Endothelial cell of coronary artery (primary cell): Measurements from ENCODE around the gene COPS3. TPM values are rescaled to one million over a fixed set of nuclear protein-coding genes. Genes with fewer than 3 reads are reported as not detected.

Experiments used
- total RNA-seq: library from RNA; depleted of rRNA; stranded (reverse); fragments of >200 nt; gene quantifications from 2 replicates; pipeline ENCODE4 v1.2.3, GENCODE V29; 2014

Gene COPS3
- total RNA-seq = 64.7 and 77.8 TPM in 2 replicates

GRCh38 chr17:17280613-17281549, at the start of gene COPS3:
TSS of gene COPS3 (minus strand) at chr17:17281246. CDS start at chr17:17281186, 60 bp downstream.

GRCh38 chr17:17303010-17303846, 22.2 kb upstream of the COPS3 start, which contains the start of gene NT5M:
TSS of gene NT5M (plus strand) at chr17:17303373. CDS start at chr17:17303551, 178 bp downstream.

DNA sequence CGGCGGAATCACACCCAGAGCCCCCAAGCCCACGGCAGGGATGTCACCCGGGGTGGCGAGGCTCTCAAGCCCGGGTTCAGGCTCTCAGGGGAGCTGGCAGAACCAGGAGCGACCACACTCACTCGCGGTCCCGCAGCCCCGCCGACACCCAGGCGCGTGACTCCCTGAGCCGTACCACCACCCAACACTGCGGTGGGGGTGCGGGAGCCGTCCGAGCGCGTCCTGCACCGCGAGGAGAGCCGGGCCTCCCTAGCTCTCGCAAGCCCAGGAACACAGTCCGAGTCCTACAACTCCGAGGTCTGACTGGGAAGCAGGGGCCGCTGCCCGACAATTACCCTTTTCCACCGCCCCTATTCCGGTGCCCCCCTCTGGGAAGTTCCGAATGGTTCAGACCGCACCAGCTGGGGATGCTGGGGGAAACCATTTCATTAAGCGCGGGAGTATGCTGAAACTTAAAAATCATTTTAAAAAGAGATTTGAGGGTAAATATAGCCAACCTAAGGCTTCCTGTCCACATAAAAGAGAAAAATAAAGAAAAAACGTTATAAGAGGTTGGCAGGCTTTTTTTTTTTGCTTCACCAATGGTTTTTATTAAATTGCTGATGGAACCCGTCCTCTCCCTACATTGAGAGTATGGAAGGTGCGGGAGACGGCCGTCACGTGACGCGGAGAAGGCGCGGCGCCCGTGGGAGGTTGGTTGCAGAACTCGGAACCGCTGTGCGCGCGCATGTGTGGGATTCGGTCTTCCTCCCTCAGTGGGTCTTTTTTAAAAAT, 43.8 kb downstream of the COPS3 start, which contains the start of gene FLCN:
FLCN (minus strand) TSS at position 143 of the 774 bp plus-strand sequence. CDS start 9,031 bp downstream, outside the sequence.

GRCh38 chr17:17206124-17206912, 74.7 kb downstream of the COPS3 start, which contains the start of gene PLD6:
TSS of gene PLD6 (minus strand) at chr17:17206333. CDS start at chr17:17206286, 47 bp downstream.

Other genes starting within 250 kb of the COPS3 start
- 95.6 and 137 TPM in 2 replicates for gene MPRIP, start 238.8 kb downstream of the COPS3 start, total RNA-seq
- gene PLD6, start 74.9 kb downstream of the COPS3 start, total RNA-seq = 0.66 and 1.3 TPM in 2 replicates
- gene FLCN, start 44.1 kb downstream of the COPS3 start, total RNA-seq = 33.4 and 37.0 TPM in 2 replicates
- 0.81 and 1.3 TPM in 2 replicates for gene NT5M, start 22.1 kb upstream of the COPS3 start, total RNA-seq
- gene MED9, start 195.8 kb upstream of the COPS3 start, total RNA-seq = 8.4 and 10.4 TPM in 2 replicates
- gene RASD1, start 215.1 kb upstream of the COPS3 start, total RNA-seq = 6.1 and 14.1 TPM in 2 replicates